ENCODE results near the gene JARID2. TPM values are rescaled to one million over a fixed set of nuclear protein-coding genes. Genes with fewer than 3 reads are reported as not detected.

The JARID2 gene
- total RNA-seq, 2 experiments from 2014 or later: 27.5 to 27.6 TPM

GRCh38 chr6:15376900-15377487 is 131.1 kb downstream of the JARID2 start:
- H3K27ac Mint-ChIP-seq: no peak overlapping the region
- peaks cover 28% of the 10 kb centered on the region for H3K36me3 Mint-ChIP-seq (ENCODE audit: low read depth)
- H3K27me3 Mint-ChIP-seq: no peaks in the 10 kb centered on the region
- ChIA-PET POLR2A (no interaction called here), CTCF (interaction anchor here (0.6 to 1.3 kb wide), 3 partner anchors 10 to 87 kb away, joined by 3 to 5 read pairs (median 5); no protein-coding TSS in a partner anchor)
- no peak overlapping the region for H3K4me3 Mint-ChIP-seq
- H3K9me3 Mint-ChIP-seq: peaks cover 2% of the 10 kb centered on the region
- no peak for DNase-seq
- peaks cover 40% of the 10 kb centered on the region for H3K4me1 Mint-ChIP-seq

- H3K4me3 Mint-ChIP-seq: no peak overlapping the region
- ChIA-PET POLR2A (no interaction called here), CTCF (interaction anchor here (0.7 kb wide), 1 partner anchor 96 kb away, joined by 4 read pairs; no protein-coding TSS in a partner anchor)
- peaks cover 29% of the 10 kb centered on the region for H3K36me3 Mint-ChIP-seq (ENCODE audit: low read depth)
- no peak overlapping the region for H3K27ac Mint-ChIP-seq
- peaks cover 2% of the 10 kb centered on the region for H3K9me3 Mint-ChIP-seq
- no peaks in the 10 kb centered on the region for H3K27me3 Mint-ChIP-seq
- H3K4me1 Mint-ChIP-seq: peaks cover 46% of the 10 kb centered on the region
- DNase-seq: no peak
These were observed 132.4 kb downstream of the JARID2 start for GRCh38 chr6:15378272-15378671.

- Mint-ChIP-seq H3K27ac (no peak overlapping the region), H3K36me3 (ENCODE audit: low read depth) (peaks cover 30% of the 10 kb centered on the region), H3K4me3 (no peak overlapping the region), H3K4me1 (peaks cover 49% of the 10 kb centered on the region), H3K9me3 (peaks cover 2% of the 10 kb centered on the region), H3K27me3 (no peaks in the 10 kb centered on the region)
- CTCF ChIA-PET: interaction anchor here (0.7 kb wide), 1 partner anchor 96 kb away, joined by 4 read pairs; no protein-coding TSS in a partner anchor
- DNase-seq: no peak
- POLR2A ChIA-PET: no interaction called here
These were observed 133.0 kb downstream of the JARID2 start for GRCh38 chr6:15378866-15379265.

- peak overlapping the region; percentile 78 for H3K27ac Mint-ChIP-seq
- CTCF ChIA-PET: interaction anchor here (0.6 to 1.4 kb wide), 2 partner anchors 42 to 405 kb away, joined by 3 to 4 read pairs; no protein-coding TSS in a partner anchor
- DNase-seq: no peak
- H3K27me3 Mint-ChIP-seq: no peaks in the 10 kb centered on the region
- H3K9me3 Mint-ChIP-seq: peaks cover 2% of the 10 kb centered on the region
- H3K4me3 Mint-ChIP-seq: no peak overlapping the region
- H3K4me1 Mint-ChIP-seq: peaks cover 57% of the 10 kb centered on the region
- H3K36me3 Mint-ChIP-seq (ENCODE audit: low read depth): peaks cover 26% of the 10 kb centered on the region
- POLR2A ChIA-PET: no interaction called here
These were observed 134.5 kb downstream of the JARID2 start for GRCh38 chr6:15380351-15380750.

- H3K4me1 Mint-ChIP-seq: peaks cover 65% of the 10 kb centered on the region
- POLR2A ChIA-PET: interaction anchor here (0.6 kb wide), 1 partner anchor 1672 kb away, joined by 4 read pairs; no protein-coding TSS in a partner anchor
- no peak overlapping the region for H3K27ac Mint-ChIP-seq
These were observed 136.2 kb downstream of the JARID2 start for GRCh38 chr6:15382089-15382488.

GRCh38 chr6:15382712-15383111 is 136.8 kb downstream of the JARID2 start:
- Mint-ChIP-seq H3K9me3 (peaks cover 2% of the 10 kb centered on the region), H3K4me3 (no peak overlapping the region), H3K4me1 (peaks cover 69% of the 10 kb centered on the region), H3K27me3 (no peaks in the 10 kb centered on the region), H3K36me3 (ENCODE audit: low read depth) (peaks cover 14% of the 10 kb centered on the region), H3K27ac (no peak overlapping the region)
- ChIA-PET CTCF (interaction anchor here (0.6 to 0.8 kb wide), 6 partner anchors 11 to 86 kb away, joined by 3 to 4 read pairs (median 3); no protein-coding TSS in a partner anchor), POLR2A (interaction anchor here (0.6 kb wide), 1 partner anchor 1288 kb away, joined by 7 read pairs; no protein-coding TSS in a partner anchor)
- no peak for DNase-seq

More at GRCh38 chr6:15382089-15382488, 136.2 kb downstream of the JARID2 start:
- DNase-seq: no peak
- Mint-ChIP-seq H3K36me3 (ENCODE audit: low read depth) (peaks cover 16% of the 10 kb centered on the region), H3K9me3 (peaks cover 2% of the 10 kb centered on the region), H3K4me3 (no peak overlapping the region), H3K27me3 (no peaks in the 10 kb centered on the region)
- CTCF ChIA-PET: interaction anchor here (0.8 to 1.3 kb wide), 2 partner anchors 12 kb away, joined by 3 read pairs; no protein-coding TSS in a partner anchor

- H3K9me3 Mint-ChIP-seq: peaks cover 2% of the 10 kb centered on the region
- H3K36me3 Mint-ChIP-seq (ENCODE audit: low read depth): peaks cover 7% of the 10 kb centered on the region
- peaks cover 71% of the 10 kb centered on the region for H3K4me1 Mint-ChIP-seq
- peak overlapping the region; percentile 26 for H3K27ac Mint-ChIP-seq
- no peak for DNase-seq
- H3K27me3 Mint-ChIP-seq: no peaks in the 10 kb centered on the region
- no peak overlapping the region for H3K4me3 Mint-ChIP-seq
- POLR2A ChIA-PET: no interaction called here
- CTCF ChIA-PET: interaction anchor here (1.2 kb wide), 1 partner anchor 27 kb away, joined by 3 read pairs; no protein-coding TSS in a partner anchor
These were observed 139.0 kb downstream of the JARID2 start for GRCh38 chr6:15384901-15385300.

GRCh38 chr6:15385521-15385920 is 139.7 kb downstream of the JARID2 start:
- no peaks in the 10 kb centered on the region for H3K27me3 Mint-ChIP-seq
- peaks cover 4% of the 10 kb centered on the region for H3K36me3 Mint-ChIP-seq (ENCODE audit: low read depth)
- peaks cover 72% of the 10 kb centered on the region for H3K4me1 Mint-ChIP-seq
- no peaks in the 10 kb centered on the region for H3K9me3 Mint-ChIP-seq
- ChIA-PET POLR2A (no interaction called here), CTCF (interaction anchor here (1.2 kb wide), 1 partner anchor 26 kb away, joined by 3 read pairs; no protein-coding TSS in a partner anchor)
- DNase-seq: no peak
- no peak overlapping the region for H3K4me3 Mint-ChIP-seq
- H3K27ac Mint-ChIP-seq: no peak overlapping the region

GRCh38 chr6:15386110-15386755 is 140.4 kb downstream of the JARID2 start:
- POLR2A ChIA-PET: no interaction called here
- CTCF ChIA-PET: interaction anchor here (0.5 to 1.8 kb wide), 2 partner anchors 9 to 102 kb away, joined by 4 to 5 read pairs; no protein-coding TSS in a partner anchor
- peak overlapping the region; percentile 25 for H3K27ac Mint-ChIP-seq
- no peak for DNase-seq
- no peak overlapping the region for H3K4me3 Mint-ChIP-seq
- H3K9me3 Mint-ChIP-seq: no peaks in the 10 kb centered on the region
- H3K4me1 Mint-ChIP-seq: peaks cover 75% of the 10 kb centered on the region
- no peaks in the 10 kb centered on the region for H3K27me3 Mint-ChIP-seq
- peaks cover 3% of the 10 kb centered on the region for H3K36me3 Mint-ChIP-seq (ENCODE audit: low read depth)

GRCh38 chr6:15386756-15387112 is 140.9 kb downstream of the JARID2 start:
- Mint-ChIP-seq H3K4me1 (peaks cover 74% of the 10 kb centered on the region), H3K9me3 (no peaks in the 10 kb centered on the region), H3K27ac (no peak overlapping the region), H3K36me3 (ENCODE audit: low read depth) (peaks cover 5% of the 10 kb centered on the region), H3K4me3 (no peak overlapping the region), H3K27me3 (no peaks in the 10 kb centered on the region)
- DNase-seq: no peak
- ChIA-PET CTCF (interaction anchor here (1.8 kb wide), 1 partner anchor 10 kb away, joined by 5 read pairs; no protein-coding TSS in a partner anchor), POLR2A (no interaction called here)

GRCh38 chr6:15387118-15387517 is 141.2 kb downstream of the JARID2 start:
- Mint-ChIP-seq H3K4me1 (peaks cover 71% of the 10 kb centered on the region), H3K27ac (peak overlapping the region; percentile 21), H3K9me3 (no peaks in the 10 kb centered on the region), H3K36me3 (ENCODE audit: low read depth) (peaks cover 6% of the 10 kb centered on the region), H3K4me3 (no peak overlapping the region), H3K27me3 (no peaks in the 10 kb centered on the region)
- no peak for DNase-seq
- ChIA-PET CTCF (interaction anchor here (1.8 kb wide), 1 partner anchor 10 kb away, joined by 5 read pairs; no protein-coding TSS in a partner anchor), POLR2A (no interaction called here)

GRCh38 chr6:15389084-15389764 is 143.4 kb downstream of the JARID2 start:
- POLR2A ChIA-PET: no interaction called here
- Mint-ChIP-seq H3K4me1 (peaks cover 79% of the 10 kb centered on the region), H3K27ac (peak overlapping the region; percentile 82), H3K36me3 (ENCODE audit: low read depth) (peaks cover 14% of the 10 kb centered on the region), H3K4me3 (no peak overlapping the region), H3K9me3 (no peaks in the 10 kb centered on the region), H3K27me3 (no peaks in the 10 kb centered on the region)
- no peak for DNase-seq
- CTCF ChIA-PET: no interaction called here

Data from activated CD4-positive, alpha-beta T cell treated with anti-CD3 and anti-CD28 coated beads, Interleukin-2, amount 10 ng/mL, durations not matched to agents 7 days and 5 days (primary cell).